OCI-LY7 (cell line): Measurements from ENCODE around the gene BRICD5. TPM values are rescaled to one million over a fixed set of nuclear protein-coding genes. Genes with fewer than 3 reads are reported as not detected.

Experiments used
- BruUV-seq: library from RNA; stranded (reverse); fragments of 400-500 nt; replicated peaks from 2 replicates; lab custom pipeline; 2021; lab: Mats Ljungman, UMichigan
- CTCF ChIA-PET: fragments of 300-600 bp; sonication (Branson Sonifier 250); formaldehyde crosslinking; loops from one replicate; lab custom pipeline; 2022; ENCODE audit warnings: antibody characterized with exemption; ENCODE audit not compliant: unreplicated experiment; lab: Charles Lee
- POLR2A ChIA-PET: fragments of 300-600 bp; sonication (Branson Sonifier 250); formaldehyde crosslinking; loops from one replicate; lab custom pipeline; 2022; ENCODE audit warnings: antibody characterized with exemption; lab: Charles Lee
- DNase-seq: peaks from one replicate; pipeline ENCODE4 v3.0.0-alpha.2; 2015; ENCODE audit warnings: low spot score
- H2AFZ ChIP-seq: fragments of 200-600 bp; sonication (generic), shearing (Covaris generic); 2 replicates; pipeline ENCODE4 v1.6.1; 2014; ENCODE audit warnings: mild to moderate bottlenecking, antibody characterized with exemption, low read length, moderate library complexity
- H3K27ac ChIP-seq: fragments of 200-600 bp; sonication (generic); 2 replicates; pipeline ENCODE4 v1.5.1; 2014; ENCODE audit warnings: mixed run types, low read depth, mild to moderate bottlenecking, moderate library complexity, low read length, inconsistent platforms; ENCODE audit not compliant: poor library complexity, severe bottlenecking
- H3K36me3 ChIP-seq: fragments of 200-600 bp; sonication (generic); 2 replicates; pipeline ENCODE4 v1.6.1; 2014; ENCODE audit warnings: mild to moderate bottlenecking, antibody characterized with exemption, low read length, moderate library complexity, mixed read lengths; ENCODE audit not compliant: insufficient read depth
- H3K4me1 ChIP-seq: fragments of 200-600 bp; sonication (generic); 2 replicates; pipeline ENCODE4 v1.5.1; 2014; ENCODE audit warnings: mild to moderate bottlenecking, low read length; ENCODE audit not compliant: insufficient read depth, poor library complexity, severe bottlenecking
- H3K4me2 ChIP-seq: fragments of 200-600 bp; sonication (generic); 2 replicates; pipeline ENCODE4 v1.6.1; 2014; ENCODE audit warnings: mild to moderate bottlenecking, low read length
- H3K4me3 ChIP-seq: fragments of 200-600 bp; sonication (generic); 2 replicates; pipeline ENCODE4 v1.5.1; 2014; ENCODE audit warnings: mild to moderate bottlenecking, low read depth, low read length; ENCODE audit not compliant: poor library complexity, severe bottlenecking
- H3K79me2 ChIP-seq: fragments of 200-600 bp; sonication (generic); 2 replicates; pipeline ENCODE4 v1.6.1; 2016; ENCODE audit warnings: low read depth, mild to moderate bottlenecking, low read length, moderate library complexity, mixed read lengths; ENCODE audit not compliant: insufficient read depth
- H3K9me2 ChIP-seq: fragments of 200-600 bp; sonication (generic); 2 replicates; pipeline ENCODE4 v1.6.1; 2016; ENCODE audit warnings: mild to moderate bottlenecking, low read length, mixed read lengths; ENCODE audit not compliant: insufficient read depth
- H3K9me3 ChIP-seq: fragments of 200-600 bp; sonication (generic); 2 replicates; pipeline ENCODE4 v1.6.1; 2014; ENCODE audit warnings: mild to moderate bottlenecking, mixed run types, low read length, mixed read lengths
- H4K20me1 ChIP-seq: fragments of 200-600 bp; sonication (generic); 2 replicates; pipeline ENCODE4 v1.6.1; 2014; ENCODE audit warnings: mild to moderate bottlenecking, antibody characterized with exemption, low read length, moderate library complexity, mixed read lengths; ENCODE audit not compliant: insufficient read depth
- CTCF ChIP-seq: fragments of 200-600 bp; sonication (generic); conservative IDR thresholded peaks from 2 replicates; pipeline ENCODE4 v1.5.1; 2014; ENCODE audit warnings: mild to moderate bottlenecking, antibody characterized with exemption, low read length, moderate library complexity, mixed read lengths
- EZH2phosphoT487 ChIP-seq: fragments of 200-600 bp; sonication (generic); IDR thresholded peaks from 2 replicates; pipeline ENCODE4 v1.6.1; 2018; ENCODE audit warnings: low read depth, borderline replicate concordance, mild to moderate bottlenecking, mixed run types, antibody characterized with exemption, low read length, moderate library complexity, mixed read lengths
- intact Hi-C: fragments of 100-400 bp; cut with micrococcal nuclease; formaldehyde crosslinking; loops from one replicate; pipeline ENCODE4 v1.10.0; 2022; ENCODE audit not compliant: unreplicated experiment
- total RNA-seq, 2 experiments: library from RNA; depleted of rRNA in 1 of 2; stranded (reverse); fragments of >200 nt in 1 of 2; shearing (Covaris generic) in 1 of 2; gene quantifications; 2 replicates each; pipeline ENCODE4 v1.2.3, GENCODE V29; 2014 to 2022

The BRICD5 gene
- total RNA-seq, 2 experiments from 2014 or later = 30.4 to 31.7 TPM

GRCh38 chr16:2238838-2239675 is 28.4 kb upstream of the BRICD5 start:
- no TSS peak for BruUV-seq
- H4K20me1 ChIP-seq = no peaks in the 10 kb centered on the region
- intact Hi-C loops = no loop called here
- no peaks in the 10 kb centered on the region for H3K4me1 ChIP-seq
- H3K9me3 ChIP-seq = no peaks in the 10 kb centered on the region
- H3K4me3 ChIP-seq = no peak overlapping the region
- no peaks in the 10 kb centered on the region for H3K9me2 ChIP-seq
- ChIA-PET CTCF (no interaction called here), POLR2A (no interaction called here)
- TF ChIP-seq EZH2phosphoT487 = no peak
- TF ChIP-seq CTCF = no peak
- no peak for DNase-seq
- H3K27ac ChIP-seq = no peak overlapping the region
- H3K4me2 ChIP-seq = no peak overlapping the region
- H3K79me2 ChIP-seq = no peaks in the 10 kb centered on the region
- peaks cover 83% of the 10 kb centered on the region for H3K36me3 ChIP-seq
- no peak overlapping the region for H2AFZ ChIP-seq

- Histone ChIP-seq H3K27ac (no peak overlapping the region), H3K4me1 (no peaks in the 10 kb centered on the region), H4K20me1 (no peaks in the 10 kb centered on the region), H3K79me2 (no peaks in the 10 kb centered on the region), H3K36me3 (peaks cover 83% of the 10 kb centered on the region), H3K4me3 (no peak overlapping the region), H2AFZ (no peak overlapping the region), H3K4me2 (no peak overlapping the region), H3K9me3 (no peaks in the 10 kb centered on the region), H3K9me2 (no peaks in the 10 kb centered on the region)
- ChIA-PET CTCF (no interaction called here), POLR2A (no interaction called here)
- intact Hi-C loops = no loop called here
- BruUV-seq = no TSS peak
- no peak for DNase-seq
- TF ChIP-seq EZH2phosphoT487 = no peak
- TF ChIP-seq CTCF = no peak
Observed at GRCh38 chr16:2238150-2238837, 27.6 kb upstream of the BRICD5 start.
